Measurements from ENCODE around the gene TEX29.
A peak's percentile ranks its signal among the peaks of the same experiment; 100 is the strongest.

Gene TEX29

GRCh38 chr13:111292710-111293485 is 27.5 kb upstream of the TEX29 start:
- no peak for DNase-seq

- DNase-seq = no peak
Measured at GRCh38 chr13:111295886-111296285, 24.6 kb upstream of the TEX29 start.

GRCh38 chr13:111296417-111296816 is 24.0 kb upstream of the TEX29 start:
- no peak for DNase-seq

DNA sequence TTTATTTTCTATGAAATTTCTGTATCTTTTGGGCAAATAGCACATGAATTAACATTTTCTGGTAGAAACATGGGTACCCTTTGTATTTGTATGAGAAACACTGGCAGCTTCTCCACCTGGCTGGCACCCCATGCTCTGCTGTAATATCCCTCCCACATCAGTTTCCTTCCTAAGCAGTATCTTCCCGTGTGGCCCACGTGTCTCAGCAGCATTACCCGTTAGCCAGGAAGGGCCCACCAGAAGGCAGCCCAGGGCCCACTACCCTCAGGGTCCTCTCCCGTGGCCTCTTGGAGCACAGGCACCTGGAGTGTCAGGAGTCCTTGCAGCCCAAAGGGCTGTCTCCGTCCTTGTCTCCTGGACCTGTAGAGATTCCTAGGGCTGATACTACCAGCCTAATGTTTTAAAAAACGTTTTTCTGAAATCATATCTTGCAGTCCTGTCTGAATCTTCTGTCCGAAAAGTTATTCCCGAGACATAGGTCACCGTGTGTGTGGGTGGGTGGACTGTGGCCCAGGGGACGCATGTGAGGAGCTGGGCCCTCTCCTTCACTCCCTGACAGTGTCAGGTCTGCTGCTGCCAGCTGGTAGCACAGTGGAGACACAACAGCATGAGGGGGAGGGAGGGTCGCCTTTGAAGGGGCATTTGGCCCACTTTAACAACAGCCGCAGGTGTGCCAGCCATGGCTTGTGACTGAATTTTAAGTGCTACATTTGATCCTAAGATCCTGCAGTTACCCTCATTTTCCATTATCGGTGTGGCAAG is 22.0 kb upstream of the TEX29 start:
- DNase-seq = no peak

DNA sequence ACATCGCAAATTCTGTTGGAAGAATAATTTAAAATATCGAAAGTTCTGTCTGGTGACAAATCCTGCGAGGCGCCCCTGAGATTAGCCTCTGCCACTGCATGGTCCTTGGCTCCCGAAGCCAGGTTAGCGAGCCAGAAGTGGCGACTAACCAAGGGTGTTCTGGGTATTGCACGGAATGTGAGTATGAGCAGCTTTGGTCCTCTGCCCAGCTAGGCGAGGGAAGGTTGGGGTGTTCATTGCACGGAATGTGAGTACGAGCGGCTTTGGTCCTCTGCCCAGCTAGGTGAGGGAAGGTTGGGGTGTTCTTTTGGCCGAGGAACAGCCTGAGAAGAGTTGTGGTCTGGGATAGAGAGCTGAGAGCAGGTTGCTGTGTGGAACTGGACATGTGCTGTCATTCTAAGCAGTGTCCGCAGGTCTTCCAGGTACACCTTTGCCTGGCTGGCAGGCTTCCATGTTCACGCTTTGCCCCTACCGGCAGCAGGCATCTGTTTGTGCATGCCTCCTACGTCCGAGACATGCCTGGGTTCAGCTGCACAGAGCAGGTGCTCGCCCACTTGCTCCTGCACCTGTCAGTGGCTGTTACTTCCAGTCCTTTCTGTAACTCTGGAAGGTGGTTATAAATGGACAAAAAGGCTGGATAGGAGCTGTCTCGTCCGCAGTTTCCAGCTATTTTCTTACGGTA is 18.3 kb upstream of the TEX29 start:
- DNase-seq = peak; percentile 14 to 42

DNA sequence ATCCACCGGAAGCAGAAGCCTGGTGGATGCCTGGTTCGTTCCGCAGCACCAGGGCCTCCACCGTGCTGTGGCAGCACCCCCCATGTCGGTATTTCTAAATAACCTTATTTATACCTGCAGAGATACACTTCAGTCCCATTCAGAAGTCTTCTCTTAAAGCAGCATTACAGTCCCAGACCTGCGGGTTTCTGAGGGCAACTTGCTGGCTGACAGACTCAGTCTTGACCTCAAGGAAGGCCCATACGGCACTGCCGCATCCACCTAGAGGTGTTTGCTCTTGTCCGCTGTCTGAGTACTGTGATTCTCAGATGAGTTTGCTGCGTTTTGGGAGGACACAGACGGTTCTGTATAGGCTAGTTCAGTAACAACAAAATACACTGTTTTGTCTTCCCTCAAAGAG is 16.9 kb upstream of the TEX29 start:
- no peak for DNase-seq

DNA sequence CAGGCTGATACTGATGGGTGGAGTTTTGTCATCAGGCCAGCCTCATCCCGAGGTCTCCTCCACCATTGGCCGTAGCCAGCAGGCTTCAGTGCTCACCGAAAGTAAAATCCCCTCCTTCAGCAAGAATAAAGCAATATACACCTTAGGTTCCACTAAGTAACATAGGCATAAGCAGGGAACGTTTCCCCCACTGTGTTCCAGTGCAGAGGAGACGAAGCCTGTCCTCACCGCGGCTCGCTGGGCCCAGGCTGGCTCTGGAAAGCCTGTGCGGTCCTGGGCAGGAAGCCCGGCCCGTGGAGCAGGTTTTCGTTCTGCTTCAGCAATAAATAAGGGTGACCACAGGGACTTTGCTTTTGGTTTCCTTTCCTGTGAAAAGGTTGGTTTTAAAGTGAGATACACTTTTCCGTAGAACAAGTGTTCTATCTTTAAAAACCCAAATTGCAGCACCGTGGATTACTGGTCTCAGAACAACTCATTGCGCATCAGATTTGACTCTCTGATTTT is 16.3 kb upstream of the TEX29 start:
- no peak for DNase-seq

DNA sequence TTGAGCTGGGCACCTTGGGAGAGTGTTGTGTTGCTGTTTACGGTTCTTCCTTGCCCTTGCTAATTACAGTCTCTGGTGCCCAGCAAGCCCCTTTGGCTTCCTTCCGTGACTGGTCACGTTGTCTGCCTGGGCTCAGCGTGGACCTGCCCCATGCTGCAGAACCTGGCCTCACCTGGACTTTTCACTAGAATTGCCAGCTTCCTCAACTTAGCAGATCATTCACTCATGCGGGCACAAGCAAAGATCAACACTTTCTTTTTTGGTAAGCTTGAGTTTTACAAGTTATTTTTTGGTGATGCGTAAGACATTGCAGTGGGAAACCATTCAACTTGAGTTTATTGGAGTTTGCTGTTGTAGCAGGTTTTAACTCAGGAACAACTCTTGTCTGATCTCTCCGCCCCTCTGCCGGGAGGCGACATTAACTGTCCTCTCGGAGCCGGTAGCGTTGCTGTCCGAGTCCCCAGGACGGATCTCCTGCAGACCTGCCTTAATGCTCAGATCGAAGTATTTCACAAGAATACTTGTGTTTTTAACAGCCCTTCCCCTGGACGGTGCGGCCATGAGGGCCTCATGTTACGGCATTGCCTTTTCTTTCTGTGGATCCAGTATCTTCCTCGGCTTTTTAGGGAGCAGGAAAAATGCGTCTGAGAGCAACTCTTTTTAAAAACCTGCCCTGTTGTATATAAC is 15.7 kb upstream of the TEX29 start:
- DNase-seq = no peak

GRCh38 chr13:111312944-111313590 is 7.4 kb upstream of the TEX29 start:
- DNase-seq = no peak

DNA sequence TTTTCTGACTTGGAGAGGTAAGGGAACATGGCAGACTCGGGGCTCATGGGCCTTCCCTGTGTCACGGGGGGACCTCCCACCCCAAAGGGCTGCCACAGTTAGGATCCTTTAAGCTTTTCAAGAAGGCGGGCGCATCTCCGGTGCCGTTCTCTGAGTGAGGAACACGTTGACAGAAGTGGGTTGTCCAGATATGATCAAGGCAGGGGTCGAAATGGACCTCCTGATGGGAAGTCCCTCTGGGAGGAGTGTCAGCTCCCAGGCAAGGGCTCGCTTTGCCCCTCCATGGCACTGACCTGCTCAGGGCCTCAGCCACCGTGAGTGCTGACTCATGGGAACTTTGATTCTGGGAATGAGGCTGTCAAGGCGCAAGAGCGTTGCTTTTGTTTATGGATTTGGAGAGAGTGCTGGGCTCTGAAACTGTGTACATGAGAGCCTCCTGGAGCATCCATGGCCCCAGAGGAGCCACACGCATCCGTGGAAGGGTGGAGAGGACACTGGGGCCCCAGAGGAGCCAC is 6.5 kb upstream of the TEX29 start:
- no peak for DNase-seq

GRCh38 chr13:111314852-111315251 is 5.6 kb upstream of the TEX29 start:
- no peak for DNase-seq

GRCh38 chr13:111315347-111315995 is 5.0 kb upstream of the TEX29 start:
- DNase-seq = no peak

DNA sequence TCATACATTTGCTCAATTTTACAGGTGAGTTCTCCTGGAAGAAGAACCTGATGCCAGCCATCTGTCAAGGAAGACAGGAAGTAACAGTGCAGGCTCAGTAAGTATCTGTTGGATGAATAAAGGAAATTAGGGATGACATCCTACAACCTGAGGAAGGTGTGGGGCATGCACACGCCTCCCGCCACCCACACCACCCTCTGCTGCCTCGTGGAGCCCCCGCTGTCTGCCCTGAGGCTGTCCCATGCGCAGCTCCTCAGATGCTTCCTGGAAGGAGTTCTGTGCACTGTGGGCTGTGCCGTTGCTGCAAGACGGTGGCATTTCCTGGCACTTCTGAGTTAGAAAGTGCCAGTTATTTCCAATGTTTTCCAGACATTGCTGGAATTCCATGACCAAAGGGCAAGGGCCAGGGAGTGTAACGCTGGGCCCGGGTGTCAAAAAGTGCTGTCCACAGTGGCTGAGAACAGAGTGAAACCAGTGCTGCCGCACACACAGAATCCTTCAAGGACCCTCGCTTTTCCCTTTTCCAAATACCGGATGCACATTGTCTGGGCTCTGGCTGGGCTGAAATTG is 4.2 kb upstream of the TEX29 start:
- no peak for DNase-seq

DNA sequence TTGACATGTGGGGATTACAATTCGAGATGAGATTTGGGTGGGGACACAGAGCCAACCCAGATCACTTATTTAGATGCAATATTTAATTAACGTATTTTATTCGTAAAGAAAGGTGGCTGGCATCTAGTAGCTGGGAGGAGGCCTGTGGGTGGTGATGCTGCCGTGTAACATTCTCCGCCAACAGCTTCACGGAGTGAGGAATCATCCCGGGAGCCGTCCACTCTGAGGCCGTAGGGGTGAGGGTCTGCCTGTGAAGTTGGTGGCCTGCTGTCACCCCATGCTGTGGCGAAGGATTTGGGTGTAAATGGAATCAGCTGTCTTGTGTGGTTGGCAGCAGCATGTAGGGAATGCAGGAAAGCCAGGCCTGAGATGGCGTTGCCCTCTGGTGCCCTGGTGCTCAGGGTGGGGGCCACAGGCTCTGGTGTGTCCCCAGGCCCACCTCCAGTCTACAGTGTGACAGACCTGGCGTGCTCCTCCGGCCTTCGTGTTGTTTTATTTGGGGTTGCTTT is 3.3 kb upstream of the TEX29 start:
- no peak for DNase-seq

DNA sequence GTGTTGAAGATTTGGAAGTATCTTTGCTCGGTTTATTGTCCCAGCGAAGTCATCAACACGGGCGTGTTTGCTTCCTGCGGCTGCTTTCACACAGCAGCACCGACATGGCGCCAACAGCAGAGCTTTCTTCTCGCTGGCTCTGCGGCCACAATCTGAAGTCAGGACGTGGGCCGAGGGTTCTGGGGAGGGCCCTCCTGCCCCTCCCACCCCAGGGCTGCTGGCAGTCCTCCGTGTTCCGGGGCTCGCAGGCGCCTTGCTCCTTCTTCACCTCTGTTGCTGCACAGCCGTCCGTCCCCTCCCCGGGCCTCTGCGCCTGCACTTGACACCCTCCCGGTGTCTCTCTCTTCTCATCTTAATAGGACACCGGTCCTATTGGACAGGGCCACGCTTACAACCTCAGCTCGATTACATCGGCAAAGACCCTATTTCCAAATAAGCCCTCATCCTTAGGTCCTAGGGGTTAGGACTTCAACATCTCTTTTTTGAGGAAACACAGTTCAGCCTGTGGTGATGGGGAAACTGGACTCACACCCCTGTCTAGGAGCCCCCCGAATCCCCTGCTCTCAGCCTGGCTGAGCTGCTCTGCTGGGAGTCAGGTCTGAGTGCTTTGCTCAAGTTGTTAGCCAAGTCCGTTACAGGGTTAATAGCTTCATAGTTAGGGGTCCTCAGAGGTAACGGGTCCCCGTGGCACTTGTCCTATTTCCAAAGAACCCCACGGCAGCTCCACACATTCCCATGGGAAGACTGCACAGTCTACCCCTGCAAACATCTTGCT is 2.7 kb upstream of the TEX29 start:
- no peak for DNase-seq

DNA sequence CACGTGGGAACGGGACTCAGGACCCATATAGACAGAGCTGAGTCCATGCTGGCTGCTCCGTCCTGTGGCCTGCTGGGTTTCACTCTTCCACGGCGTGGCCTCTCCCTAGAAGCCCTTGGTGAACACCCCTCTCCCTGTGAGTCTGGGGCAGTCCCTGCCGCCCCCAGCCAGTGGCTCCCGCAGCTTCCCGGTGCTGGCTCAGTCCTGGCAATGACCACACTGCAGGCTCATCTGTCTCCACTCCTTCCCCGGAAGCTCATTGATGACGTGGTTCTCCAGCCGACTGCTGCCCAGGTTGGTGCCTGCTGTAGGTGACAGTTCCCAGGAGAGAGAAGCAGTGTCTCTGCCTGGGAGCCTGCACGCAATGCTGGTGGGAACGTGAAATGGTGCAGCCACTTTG is 2.1 kb upstream of the TEX29 start:
- no peak for DNase-seq

- DNase-seq = no peak
Measured at GRCh38 chr13:111319521-111319920, 921 bp upstream of the TEX29 start.

GRCh38 chr13:111322001-111322915 is 1.8 kb downstream of the TEX29 start:
- no peak for DNase-seq

- peak in 1 of 2 experiments; percentile 48 for DNase-seq
Measured at GRCh38 chr13:111322916-111323331, 2.5 kb downstream of the TEX29 start.
